GM19452 (cell line): ENCODE measurements around the gene HNRNPCL2.
"Not testable (repeated sequence)": the region's sequence is repeated elsewhere in the genome, so short reads cannot be mapped to it uniquely, and the experiment has no call there.

ENCODE experiments used
- ATAC-seq: cut with Tn5 transposase; IDR thresholded peaks from one replicate; pipeline ENCODE4 v1.9.1; 2021; ENCODE audit not compliant: unreplicated experiment

The HNRNPCL2 gene

GRCh38 chr1:13116754-13117153, at the start of gene HNRNPCL2:
HNRNPCL2 (minus strand) TSS chr1:13116854; CDS start chr1:13116400, 454 bp downstream.
- ATAC-seq: not testable (repeated sequence)

GRCh38 chr1:13165531-13165930, 48.9 kb upstream of the HNRNPCL2 start, which contains the start of gene HNRNPCL4:
HNRNPCL4 (minus strand) TSS chr1:13165631; CDS start chr1:13165467, 164 bp downstream.
- not testable (repeated sequence) for ATAC-seq

DNA sequence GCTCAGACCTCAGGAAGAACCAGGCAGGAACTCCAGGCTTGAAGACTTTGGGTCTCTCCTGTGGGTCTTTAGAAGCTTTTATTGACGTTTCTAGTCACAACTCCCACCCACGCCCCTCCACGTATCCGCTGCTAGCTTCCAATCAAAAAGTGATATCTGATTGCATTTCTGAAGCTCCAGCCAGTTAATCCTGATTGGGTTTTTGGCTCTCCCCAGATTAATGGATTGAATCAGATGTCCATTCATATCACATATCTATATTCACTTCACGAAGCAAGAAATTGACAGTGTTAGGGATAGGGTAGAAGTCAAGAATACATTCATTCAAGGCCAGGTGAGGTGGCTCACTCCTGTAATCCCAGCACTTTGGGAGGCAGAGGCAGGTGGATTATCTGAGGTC, 39.3 kb upstream of the HNRNPCL2 start, which contains the start of gene PRAMEF26:
Gene PRAMEF26 (minus strand): TSS at position 101 of the 400 bp plus-strand sequence. CDS start 2,914 bp downstream, outside the sequence.
- not testable (repeated sequence) for ATAC-seq

- not testable (repeated sequence) for ATAC-seq
Observed at GRCh38 chr1:13070474-13070873, 46.2 kb downstream of the HNRNPCL2 start, which contains the start of gene PRAMEF25. PRAMEF25 (plus strand) TSS chr1:13070774; CDS start chr1:13073694, 2,920 bp downstream.
